ENCODE results near the gene MYOCOS.
"Not testable (repeated sequence)": the region's sequence is repeated elsewhere in the genome, so short reads cannot be mapped to it uniquely, and the experiment has no call there.

MYOCOS gene

GRCh38 chr1:171627020-171627419 is 5.0 kb downstream of the MYOCOS start:
- no peak for DNase-seq

GRCh38 chr1:171628225-171628624 is 6.2 kb downstream of the MYOCOS start:
- DNase-seq = no peak

- DNase-seq = no peak
Observed at GRCh38 chr1:171635661-171636060, 13.6 kb downstream of the MYOCOS start.

- DNase-seq = no peak
Observed at GRCh38 chr1:171636141-171636540, 14.1 kb downstream of the MYOCOS start.

GRCh38 chr1:171637928-171638576 is 16.0 kb downstream of the MYOCOS start:
- DNase-seq = no peak

GRCh38 chr1:171640225-171640624 is 18.2 kb downstream of the MYOCOS start:
- no peak for DNase-seq

- DNase-seq = no peak
Observed at GRCh38 chr1:171641076-171641864, 19.2 kb downstream of the MYOCOS start.

- DNase-seq = no peak
Observed at GRCh38 chr1:171642197-171642596, 20.2 kb downstream of the MYOCOS start.

- DNase-seq = no peak
Observed at GRCh38 chr1:171643156-171643555, 21.1 kb downstream of the MYOCOS start.

GRCh38 chr1:171644805-171645483 is 22.9 kb downstream of the MYOCOS start:
- peak; percentile 55 for DNase-seq

- no peak for DNase-seq
Observed at GRCh38 chr1:171645553-171646248, 23.7 kb downstream of the MYOCOS start.

GRCh38 chr1:171646249-171646560 is 24.2 kb downstream of the MYOCOS start:
- DNase-seq = no peak

GRCh38 chr1:171652234-171652822 is 30.3 kb downstream of the MYOCOS start, which contains the start of gene MYOC:
TSS of gene MYOC (minus strand) at chr1:171652688. CDS start at chr1:171652611, 77 bp downstream.
- DNase-seq = no peak

GRCh38 chr1:171653796-171654195 is 31.8 kb downstream of the MYOCOS start:
- no peak for DNase-seq

- DNase-seq = no peak
Observed at GRCh38 chr1:171654201-171654941, 32.3 kb downstream of the MYOCOS start.

- DNase-seq = peak; percentile 70
Observed at GRCh38 chr1:171654942-171655745, 33.1 kb downstream of the MYOCOS start.

- no peak for DNase-seq
Observed at GRCh38 chr1:171655746-171656116, 33.7 kb downstream of the MYOCOS start.

GRCh38 chr1:171656206-171656605 is 34.2 kb downstream of the MYOCOS start:
- not testable (repeated sequence) for DNase-seq

GRCh38 chr1:171661076-171661650 is 39.1 kb downstream of the MYOCOS start:
- DNase-seq = no peak

GRCh38 chr1:171663036-171663853 is 41.2 kb downstream of the MYOCOS start:
- no peak for DNase-seq
